Esophagus squamous epithelium (tissue), 5 donors: ENCODE data around the gene CRYL1. TPM values are rescaled to one million over a fixed set of nuclear protein-coding genes. Genes with fewer than 3 reads are reported as not detected.

ENCODE experiments used
- DNase-seq: peaks from one replicate; lab custom pipeline; 2025; lab: John Stamatoyannopoulos, UW
- H3K27ac ChIP-seq, 4 donors: fragments of 200-600 bp; sonication (generic); one replicate each; pipeline ENCODE4 v1.5.1; 2016 to 2019; ENCODE audit warnings: mild to moderate bottlenecking in 1 of 4
- H3K27me3 ChIP-seq, 4 donors: fragments of 200-600 bp; sonication (generic); 1 replicate in 3 of 4; 2 replicates in 1 of 4; pipeline versions ENCODE4 v1.5.1 to v1.6.0; 2017 to 2021; ENCODE audit warnings: antibody characterized with exemption in 1 of 4
- H3K36me3 ChIP-seq, 3 donors: fragments of 200-600 bp; sonication (generic); one replicate each; pipeline ENCODE4 v1.5.1; 2016 to 2019
- H3K4me1 ChIP-seq, 3 donors: fragments of 200-600 bp; sonication (generic); one replicate each; pipeline ENCODE4 v1.5.1; 2017 to 2019
- H3K4me3 ChIP-seq, 4 donors: fragments of 200-600 bp; sonication (generic); 1 replicate in 3 of 4; 2 replicates in 1 of 4; pipeline ENCODE4 v1.5.1; 2016 to 2019; ENCODE audit warnings: mild to moderate bottlenecking in 2 of 4, moderate library complexity in 1 of 4
- H3K9me3 ChIP-seq, 3 donors: fragments of 200-600 bp; sonication (generic); one replicate each; pipeline ENCODE4 v1.5.1; 2016 to 2019
- CTCF ChIP-seq, 6 experiments: fragments of 450-650 bp in 4 of 6; fragments of 200-600 bp in 2 of 6; sonication (generic) in 2 of 6; IDR thresholded peaks; one replicate each; pipeline ENCODE4 v1.5.1; 2016 to 2019; ENCODE audit warnings: antibody characterized with exemption in 6 of 6, mild to moderate bottlenecking in 4 of 6, moderate library complexity in 4 of 6
- POLR2A ChIP-seq, 4 donors: fragments of 450-650 bp; IDR thresholded peaks; one replicate each; pipeline ENCODE4 v1.6.1; 2017; ENCODE audit warnings: antibody characterized with exemption in 4 of 4, mild to moderate bottlenecking in 4 of 4, moderate library complexity in 3 of 4
- WGBS, 2 donors: methylation state at CpG; one replicate each; pipeline ENCODE4 v1.1.5; 2018; 5-methylcytosine and 5-hydroxymethylcytosine counted together
- intact Hi-C: fragments of 100-400 bp; cut with DNase I; formaldehyde crosslinking; loops from one replicate; pipeline ENCODE4 v1.15.0; 2022
- total RNA-seq, 4 donors: library from RNA; depleted of rRNA; stranded (reverse); fragments of >200 nt; gene quantifications; one replicate each; pipeline ENCODE4 v1.1.0, GENCODE V29; 2016
- donor health status: DM: yes; HTN: yes; CAD: no.

Gene CRYL1
- total RNA-seq, 4 donors from 2014 or later: 12.5 to 41.2 (median 24.4) TPM

GRCh38 chr13:20470136-20470535 lies 55.5 kb downstream of the CRYL1 start:
- TF ChIP-seq CTCF (IDR thresholded peaks at IDR 0.05) (no peak), POLR2A (IDR thresholded peaks at IDR 0.05) (no peak)
- Histone ChIP-seq H3K27ac (no peak overlapping the region), H3K9me3 (no peaks in the 10 kb centered on the region), H3K27me3 (no peaks in the 10 kb centered on the region), H3K36me3 (peaks cover 0 to 17% (median 0%) of the 10 kb centered on the region in 3 donors), H3K4me1 (peaks cover 0 to 13% (median 7%) of the 10 kb centered on the region in 3 donors), H3K4me3 (no peak overlapping the region)
- WGBS, 2 donors: 88 to 98% methylated on average over 6 to 7 of the region's 8 CpGs
- DNase-seq: no peak
- intact Hi-C loops: no loop called here

DNA sequence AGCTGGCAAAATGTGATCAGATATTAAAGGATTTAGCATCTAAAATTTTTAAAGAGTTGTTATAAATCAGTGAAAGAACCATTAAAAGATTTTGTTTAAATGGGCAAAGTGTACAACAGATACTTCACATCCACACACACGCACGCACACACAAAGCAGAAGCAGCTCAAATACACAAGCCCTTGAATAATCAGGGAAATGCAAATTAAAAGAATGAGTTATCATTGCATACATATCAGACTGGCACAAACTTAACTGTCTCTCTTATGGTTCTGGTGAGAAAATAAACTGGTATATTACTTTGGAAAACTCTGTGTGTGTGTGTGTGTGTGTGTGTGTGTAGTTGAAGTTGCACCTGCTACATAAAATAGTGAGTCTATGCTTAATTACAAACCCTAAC lies 59.3 kb downstream of the CRYL1 start:
- Histone ChIP-seq H3K27me3 (no peaks in the 10 kb centered on the region), H3K36me3 (no peaks in the 10 kb centered on the region), H3K27ac (peak overlapping the region in 2 of 4 donors; percentile 32 to 73), H3K9me3 (no peaks in the 10 kb centered on the region), H3K4me3 (no peak overlapping the region), H3K4me1 (peaks cover 7 to 38% (median 19%) of the 10 kb centered on the region in 3 donors)
- TF ChIP-seq CTCF (IDR thresholded peaks at IDR 0.05) (no peak), POLR2A (IDR thresholded peaks at IDR 0.05) (no peak)
- no peak for DNase-seq
- WGBS, 2 donors: 92 to 93% methylated on average over 2 of the region's 2 CpGs
- intact Hi-C loops: no loop called here

GRCh38 chr13:20465218-20465879 lies 60.3 kb downstream of the CRYL1 start:
- no peaks in the 10 kb centered on the region for H3K9me3 ChIP-seq
- WGBS, 2 donors: 34 to 36% methylated on average over 6 of the region's 6 CpGs
- H3K27me3 ChIP-seq: no peaks in the 10 kb centered on the region
- peak overlapping the region in 2 of 4 donors; percentile 15 to 44 for H3K4me3 ChIP-seq
- TF ChIP-seq CTCF (IDR thresholded peaks at IDR 0.05) (no peak), POLR2A (IDR thresholded peaks at IDR 0.05) (no peak)
- DNase-seq: no peak
- H3K36me3 ChIP-seq: no peaks in the 10 kb centered on the region
- peak overlapping the region; percentile 32 to 73 (median 52) for H3K27ac ChIP-seq
- intact Hi-C loops: no loop called here
- H3K4me1 ChIP-seq: peaks cover 7 to 44% (median 19%) of the 10 kb centered on the region in 3 donors

- no peak for TF ChIP-seq CTCF (IDR thresholded peaks at IDR 0.05)
- no peak for TF ChIP-seq POLR2A (IDR thresholded peaks at IDR 0.05)
- Histone ChIP-seq H3K27me3 (no peaks in the 10 kb centered on the region), H3K9me3 (no peaks in the 10 kb centered on the region), H3K4me3 (no peak overlapping the region), H3K27ac (no peak overlapping the region), H3K4me1 (peaks cover 7 to 46% (median 19%) of the 10 kb centered on the region in 3 donors), H3K36me3 (no peaks in the 10 kb centered on the region)
- intact Hi-C loops: no loop called here
- DNase-seq: no peak
- WGBS, 2 donors: 77 to 79% methylated on average over 7 to 8 of the region's 8 CpGs
Measured at GRCh38 chr13:20462921-20463320, 62.7 kb downstream of the CRYL1 start.

- Histone ChIP-seq H3K27me3 (no peaks in the 10 kb centered on the region), H3K36me3 (no peaks in the 10 kb centered on the region), H3K9me3 (no peaks in the 10 kb centered on the region), H3K4me3 (no peak overlapping the region), H3K27ac (peak overlapping the region in 1 of 4 donors; percentile 5), H3K4me1 (peaks cover 7 to 50% (median 19%) of the 10 kb centered on the region in 3 donors)
- TF ChIP-seq CTCF (IDR thresholded peaks at IDR 0.05) (no peak), POLR2A (IDR thresholded peaks at IDR 0.05) (no peak)
- intact Hi-C loops: no loop called here
- WGBS, 2 donors: 46 to 53% methylated on average over 4 to 6 of the region's 6 CpGs
- no peak for DNase-seq
Measured at GRCh38 chr13:20462533-20462915, 63.1 kb downstream of the CRYL1 start.
